Hematopoietic multipotent progenitor cell treated with erythropoietin and hydrocortisone succinate and interleukin-3 and kit ligand, for 8 days (in vitro differentiated cells): ENCODE results near the gene CCND3.
"Not testable (repeated sequence)": the region's sequence is repeated elsewhere in the genome, so short reads cannot be mapped to it uniquely, and the experiment has no call there.

Experiments used
- DNase-seq: peaks from one replicate; pipeline ENCODE4 v3.0.0-alpha.2; 2015

CCND3 gene

GRCh38 chr6:41943456-41943855 is 1.8 kb upstream of the CCND3 start:
- no peak for DNase-seq

- DNase-seq: not testable (repeated sequence)
Measured at GRCh38 chr6:41942882-41943281, 1.3 kb upstream of the CCND3 start.

GRCh38 chr6:41942067-41942851 is 651 bp upstream of the CCND3 start:
- DNase-seq: no peak

GRCh38 chr6:41940759-41941279 is 789 bp downstream of the CCND3 start:
- DNase-seq: peak; percentile 69

- DNase-seq: peak; percentile 73
Measured at GRCh38 chr6:41939848-41940758, 1.5 kb downstream of the CCND3 start.

- DNase-seq: peak; percentile 81
Measured at GRCh38 chr6:41939176-41939847, 2.3 kb downstream of the CCND3 start.

GRCh38 chr6:41938590-41939175 is 2.9 kb downstream of the CCND3 start:
- no peak for DNase-seq

- DNase-seq: peak; percentile 99
Measured at GRCh38 chr6:41937861-41938574, 3.6 kb downstream of the CCND3 start.

GRCh38 chr6:41937472-41937860 is 4.1 kb downstream of the CCND3 start:
- DNase-seq: no peak

- peak; percentile 100 for DNase-seq
Measured at GRCh38 chr6:41936073-41936837, 5.4 kb downstream of the CCND3 start.

GRCh38 chr6:41935685-41936072 is 5.9 kb downstream of the CCND3 start:
- DNase-seq: no peak

- no peak for DNase-seq
Measured at GRCh38 chr6:41935193-41935574, 6.4 kb downstream of the CCND3 start.

- DNase-seq: no peak
Measured at GRCh38 chr6:41934278-41935192, 7.1 kb downstream of the CCND3 start.

GRCh38 chr6:41932378-41932777 is 9.2 kb downstream of the CCND3 start:
- no peak for DNase-seq

- DNase-seq: no peak
Measured at GRCh38 chr6:41931792-41932191, 9.8 kb downstream of the CCND3 start.

- DNase-seq: no peak
Measured at GRCh38 chr6:41929924-41930323, 11.7 kb downstream of the CCND3 start.

GRCh38 chr6:41927253-41927652 is 14.4 kb downstream of the CCND3 start:
- DNase-seq: no peak

GRCh38 chr6:41922154-41922553 is 19.5 kb downstream of the CCND3 start:
- DNase-seq: peak; percentile 13

- DNase-seq: peak; percentile 14
Measured at GRCh38 chr6:41921712-41921998, 20.0 kb downstream of the CCND3 start.
